Germinal center (tissue), 1 donor: ENCODE measurements around the gene ASRGL1.
"Not testable (repeated sequence)": the region's sequence is repeated elsewhere in the genome, so short reads cannot be mapped to it uniquely, and the experiment has no call there.

ENCODE experiments used
- DNase-seq: peaks from one replicate; pipeline ENCODE4 v3.0.0; 2012; ENCODE audit warnings: mixed read lengths, low spot score

ASRGL1 gene

GRCh38 chr11:62352355-62353336, 15.4 kb downstream of the ASRGL1 start:
- DNase-seq = no peak

GRCh38 chr11:62353841-62354240, 16.6 kb downstream of the ASRGL1 start:
- no peak for DNase-seq

GRCh38 chr11:62358273-62358672, 21.0 kb downstream of the ASRGL1 start:
- no peak for DNase-seq

GRCh38 chr11:62359475-62359874, 22.2 kb downstream of the ASRGL1 start:
- DNase-seq = no peak

GRCh38 chr11:62360685-62361084, 23.4 kb downstream of the ASRGL1 start:
- no peak for DNase-seq

GRCh38 chr11:62368861-62369477, 31.7 kb downstream of the ASRGL1 start:
- DNase-seq = not testable (repeated sequence)

GRCh38 chr11:62370743-62371440, 33.6 kb downstream of the ASRGL1 start:
- no peak for DNase-seq

GRCh38 chr11:62372871-62373270, 35.6 kb downstream of the ASRGL1 start:
- DNase-seq = no peak

- no peak for DNase-seq
These were observed 36.3 kb downstream of the ASRGL1 start for GRCh38 chr11:62373464-62374119.

GRCh38 chr11:62374801-62375200, 37.6 kb downstream of the ASRGL1 start:
- no peak for DNase-seq

GRCh38 chr11:62378459-62379063, 41.3 kb downstream of the ASRGL1 start:
- DNase-seq = not testable (repeated sequence)

GRCh38 chr11:62379586-62379985, 42.3 kb downstream of the ASRGL1 start:
- DNase-seq = not testable (repeated sequence)

- peak; percentile 47 for DNase-seq
These were observed 43.6 kb downstream of the ASRGL1 start for GRCh38 chr11:62380821-62381245.

GRCh38 chr11:62383822-62384221, 46.6 kb downstream of the ASRGL1 start:
- DNase-seq = no peak

GRCh38 chr11:62386083-62386482, 48.8 kb downstream of the ASRGL1 start:
- not testable (repeated sequence) for DNase-seq

GRCh38 chr11:62387381-62387780, 50.1 kb downstream of the ASRGL1 start:
- DNase-seq = no peak

- no peak for DNase-seq
These were observed 51.8 kb downstream of the ASRGL1 start for GRCh38 chr11:62388999-62389398.

- no peak for DNase-seq
These were observed 53.0 kb downstream of the ASRGL1 start for GRCh38 chr11:62390237-62390636.

- no peak for DNase-seq
These were observed 53.5 kb downstream of the ASRGL1 start for GRCh38 chr11:62390722-62391121.

- DNase-seq = no peak
These were observed 54.6 kb downstream of the ASRGL1 start for GRCh38 chr11:62391642-62392425.

GRCh38 chr11:62392506-62392905, 55.3 kb downstream of the ASRGL1 start:
- DNase-seq = no peak
